T-helper 2 cell treated with Interferon-gamma antibody and Interleukin-4, amounts not matched to agents 5 μg/mL and 100 μg/mL, for 36 hours (primary cell): Measurements from ENCODE around the gene IGF2BP1.
"Not testable (repeated sequence)": the region's sequence is repeated elsewhere in the genome, so short reads cannot be mapped to it uniquely, and the experiment has no call there.

Experiments
- DNase-seq: peaks from one replicate; pipeline ENCODE4 v3.0.0; 2021; ENCODE audit warnings: low spot score
- H3K27ac Mint-ChIP-seq: one replicate; pipeline ENCODE4 v1.8.0; 2021; ENCODE audit warnings: mild to moderate bottlenecking, mixed read lengths
- H3K27me3 Mint-ChIP-seq: one replicate; pipeline ENCODE4 v1.8.0; 2021; ENCODE audit warnings: low read depth, mixed read lengths
- H3K36me3 Mint-ChIP-seq: one replicate; pipeline ENCODE4 v1.8.0; 2021; ENCODE audit warnings: low read depth, mixed read lengths
- H3K4me1 Mint-ChIP-seq: one replicate; pipeline ENCODE4 v1.8.0; 2021; ENCODE audit warnings: low read depth, mixed read lengths
- H3K4me3 Mint-ChIP-seq: one replicate; pipeline ENCODE4 v1.8.0; 2022; ENCODE audit warnings: mild to moderate bottlenecking, moderate library complexity, mixed read lengths
- H3K9me3 Mint-ChIP-seq: one replicate; pipeline ENCODE4 v1.8.0; 2021; ENCODE audit warnings: mixed read lengths

The IGF2BP1 gene

GRCh38 chr17:49074851-49075540 is 77.8 kb downstream of the IGF2BP1 start:
- Mint-ChIP-seq H3K4me3 (no peak overlapping the region), H3K9me3 (no peaks in the 10 kb centered on the region), H3K4me1 (no peaks in the 10 kb centered on the region), H3K27me3 (peaks cover 9% of the 10 kb centered on the region), H3K36me3 (no peaks in the 10 kb centered on the region), H3K27ac (no peak overlapping the region)
- DNase-seq: no peak

- Mint-ChIP-seq H3K4me3 (no peak overlapping the region), H3K4me1 (no peaks in the 10 kb centered on the region), H3K36me3 (no peaks in the 10 kb centered on the region), H3K27me3 (peaks cover 12% of the 10 kb centered on the region), H3K27ac (no peak overlapping the region), H3K9me3 (no peaks in the 10 kb centered on the region)
- no peak for DNase-seq
Observed at GRCh38 chr17:49076573-49077384, 79.6 kb downstream of the IGF2BP1 start.

GRCh38 chr17:49078248-49078647 is 81.1 kb downstream of the IGF2BP1 start:
- no peaks in the 10 kb centered on the region for H3K4me1 Mint-ChIP-seq
- no peak overlapping the region for H3K27ac Mint-ChIP-seq
- DNase-seq: no peak
- no peaks in the 10 kb centered on the region for H3K9me3 Mint-ChIP-seq
- H3K36me3 Mint-ChIP-seq: no peaks in the 10 kb centered on the region
- H3K27me3 Mint-ChIP-seq: peaks cover 12% of the 10 kb centered on the region
- H3K4me3 Mint-ChIP-seq: no peak overlapping the region

- Mint-ChIP-seq H3K27me3 (peaks cover 12% of the 10 kb centered on the region), H3K9me3 (no peaks in the 10 kb centered on the region), H3K27ac (no peak overlapping the region), H3K36me3 (no peaks in the 10 kb centered on the region), H3K4me1 (no peaks in the 10 kb centered on the region), H3K4me3 (no peak overlapping the region)
- DNase-seq: no peak
Observed at GRCh38 chr17:49079840-49080663, 82.9 kb downstream of the IGF2BP1 start.

- Mint-ChIP-seq H3K36me3 (no peaks in the 10 kb centered on the region), H3K4me1 (no peaks in the 10 kb centered on the region), H3K9me3 (no peaks in the 10 kb centered on the region), H3K27me3 (peaks cover 18% of the 10 kb centered on the region), H3K27ac (no peak overlapping the region), H3K4me3 (no peak overlapping the region)
- no peak for DNase-seq
Observed at GRCh38 chr17:49082231-49082630, 85.0 kb downstream of the IGF2BP1 start.

- H3K27me3 Mint-ChIP-seq: peaks cover 18% of the 10 kb centered on the region
- H3K9me3 Mint-ChIP-seq, H3K4me1 Mint-ChIP-seq, H3K27ac Mint-ChIP-seq, H3K36me3 Mint-ChIP-seq, H3K4me3 Mint-ChIP-seq, DNase-seq: not testable (repeated sequence)
Observed at GRCh38 chr17:49085046-49085445, 87.9 kb downstream of the IGF2BP1 start.

GRCh38 chr17:49085565-49086315 is 88.6 kb downstream of the IGF2BP1 start:
- Mint-ChIP-seq H3K4me3 (no peak overlapping the region), H3K4me1 (no peaks in the 10 kb centered on the region), H3K9me3 (no peaks in the 10 kb centered on the region), H3K27me3 (peaks cover 18% of the 10 kb centered on the region), H3K36me3 (no peaks in the 10 kb centered on the region), H3K27ac (no peak overlapping the region)
- DNase-seq: no peak

GRCh38 chr17:49086316-49086605 is 89.1 kb downstream of the IGF2BP1 start:
- Mint-ChIP-seq H3K27ac (no peak overlapping the region), H3K36me3 (no peaks in the 10 kb centered on the region), H3K4me1 (no peaks in the 10 kb centered on the region), H3K4me3 (no peak overlapping the region), H3K27me3 (peaks cover 14% of the 10 kb centered on the region), H3K9me3 (no peaks in the 10 kb centered on the region)
- DNase-seq: no peak

- Mint-ChIP-seq H3K27ac (no peak overlapping the region), H3K27me3 (peaks cover 12% of the 10 kb centered on the region), H3K4me3 (no peak overlapping the region), H3K36me3 (no peaks in the 10 kb centered on the region), H3K4me1 (no peaks in the 10 kb centered on the region), H3K9me3 (no peaks in the 10 kb centered on the region)
- no peak for DNase-seq
Observed at GRCh38 chr17:49086649-49087048, 89.5 kb downstream of the IGF2BP1 start.

- Mint-ChIP-seq H3K4me3 (no peak overlapping the region), H3K4me1 (no peaks in the 10 kb centered on the region)
Observed at GRCh38 chr17:49089094-49089493, 91.9 kb downstream of the IGF2BP1 start.

GRCh38 chr17:49090878-49091594 is 93.9 kb downstream of the IGF2BP1 start:
- Mint-ChIP-seq H3K36me3 (no peaks in the 10 kb centered on the region), H3K4me1 (no peaks in the 10 kb centered on the region), H3K4me3 (no peak overlapping the region), H3K9me3 (no peaks in the 10 kb centered on the region), H3K27me3 (peaks cover 9% of the 10 kb centered on the region), H3K27ac (no peak overlapping the region)
- no peak for DNase-seq

More at GRCh38 chr17:49089094-49089493, 91.9 kb downstream of the IGF2BP1 start:
- Mint-ChIP-seq H3K27ac (no peak overlapping the region), H3K9me3 (no peaks in the 10 kb centered on the region), H3K27me3 (peaks cover 12% of the 10 kb centered on the region), H3K36me3 (no peaks in the 10 kb centered on the region)
- no peak for DNase-seq

GRCh38 chr17:49093131-49093530 is 95.9 kb downstream of the IGF2BP1 start:
- H3K4me1 Mint-ChIP-seq: no peaks in the 10 kb centered on the region
- DNase-seq: no peak
- no peaks in the 10 kb centered on the region for H3K36me3 Mint-ChIP-seq
- no peaks in the 10 kb centered on the region for H3K9me3 Mint-ChIP-seq
- H3K4me3 Mint-ChIP-seq: no peak overlapping the region
- no peak overlapping the region for H3K27ac Mint-ChIP-seq
- no peaks in the 10 kb centered on the region for H3K27me3 Mint-ChIP-seq

GRCh38 chr17:49100601-49101000 is 103.4 kb downstream of the IGF2BP1 start:
- DNase-seq: no peak
- Mint-ChIP-seq H3K27me3 (no peaks in the 10 kb centered on the region), H3K27ac (no peak overlapping the region), H3K4me3 (no peak overlapping the region), H3K4me1 (no peaks in the 10 kb centered on the region), H3K9me3 (no peaks in the 10 kb centered on the region), H3K36me3 (no peaks in the 10 kb centered on the region)
